ENCODE data around the gene CBLN4.

DNA sequence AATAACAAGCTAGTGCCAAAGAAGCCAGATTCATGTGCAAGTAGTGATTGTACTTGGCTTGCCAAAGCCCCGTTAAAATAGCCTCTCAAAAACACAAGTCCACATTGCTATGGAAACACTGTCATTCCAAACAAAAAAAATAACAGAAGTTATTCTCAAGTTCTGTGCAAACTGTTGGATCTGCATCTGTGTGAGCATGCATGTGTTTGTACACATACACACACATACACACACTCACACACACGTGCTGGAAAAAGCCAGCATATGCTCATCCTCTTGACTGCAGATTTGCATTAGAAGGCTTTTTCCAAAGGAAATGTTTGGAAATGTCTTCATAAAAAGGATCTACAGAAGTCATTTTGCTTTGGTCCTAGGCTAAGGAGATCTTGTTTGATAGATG lies 13.4 kb upstream of the CBLN4 start:
- TF ChIP-seq EP300 (IDR thresholded peaks at IDR 0.05; ENCODE audit: borderline replicate concordance in 1 of 2, control insufficient read depth in 1 of 2, low read depth in 2 of 2, low read length in 2 of 2) (no peak), MAX (IDR thresholded peaks at IDR 0.05; ENCODE audit: low read depth, low read length) (no peak), ELK1 (IDR thresholded peaks at IDR 0.05; ENCODE audit: low read depth, low read length) (no peak), SREBF1 (IDR thresholded peaks at IDR 0.05; ENCODE audit: low read length) (no peak), REST (IDR thresholded peaks at IDR 0.05; ENCODE audit: low read depth, low read length) (no peak), CHD2 (IDR thresholded peaks at IDR 0.05; ENCODE audit: borderline replicate concordance, low read depth, low read length) (no peak), SPI1 (IDR thresholded peaks at IDR 0.05; ENCODE audit: borderline replicate concordance, insufficient read depth, low read depth, low read length) (no peak), CTCF (IDR thresholded peaks at IDR 0.05 in 2 of 3, conservative IDR thresholded peaks at IDR 0.05 in 1 of 3; ENCODE audit: control insufficient read depth in 2 of 3, extremely low read depth in 1 of 3, insufficient read depth in 1 of 3, low read depth in 3 of 3, low read length in 3 of 3) (no peak), CREB1 (IDR thresholded peaks at IDR 0.05; ENCODE audit: low read depth) (no peak), USF2 (IDR thresholded peaks at IDR 0.05; ENCODE audit: borderline replicate concordance, low read depth, low read length) (no peak), JUNB (IDR thresholded peaks at IDR 0.05) (no peak), POLR2A (IDR thresholded peaks at IDR 0.05; ENCODE audit: low read depth, low read length) (no peak), NFYB (IDR thresholded peaks at IDR 0.05; ENCODE audit: insufficient read depth, low read depth, low read length) (no peak), ESRRA (IDR thresholded peaks at IDR 0.05; ENCODE audit: low read length) (no peak)

Data from GM12878 (cell line).